ENCODE results near the gene LIF. TPM values are rescaled to one million over a fixed set of nuclear protein-coding genes. Genes with fewer than 3 reads are reported as not detected.

LIF gene
- total RNA-seq, 1 donor from 2014 or later = 6.9 TPM

DNA sequence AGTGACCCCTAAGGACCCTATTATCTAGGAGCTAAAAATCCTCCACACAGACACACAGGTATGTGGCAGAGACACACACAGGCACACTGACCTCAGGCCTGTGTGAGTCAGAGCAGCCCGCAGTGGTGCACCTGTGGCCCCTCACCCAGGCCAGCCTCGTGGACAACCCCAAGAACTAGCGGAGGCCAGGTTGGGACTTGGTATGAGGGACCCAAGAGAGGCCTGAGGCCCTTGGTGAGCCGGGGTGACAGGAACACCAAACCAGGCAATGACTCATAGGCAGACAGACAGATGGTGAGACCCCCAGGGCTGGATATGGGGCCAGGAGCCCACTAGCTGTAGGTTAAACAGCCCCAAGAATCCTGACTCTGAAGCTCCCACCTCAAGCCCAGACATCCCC lies 36.8 kb upstream of the LIF start:
- intact Hi-C loops (cut with DNase I) = no loop called here

DNA sequence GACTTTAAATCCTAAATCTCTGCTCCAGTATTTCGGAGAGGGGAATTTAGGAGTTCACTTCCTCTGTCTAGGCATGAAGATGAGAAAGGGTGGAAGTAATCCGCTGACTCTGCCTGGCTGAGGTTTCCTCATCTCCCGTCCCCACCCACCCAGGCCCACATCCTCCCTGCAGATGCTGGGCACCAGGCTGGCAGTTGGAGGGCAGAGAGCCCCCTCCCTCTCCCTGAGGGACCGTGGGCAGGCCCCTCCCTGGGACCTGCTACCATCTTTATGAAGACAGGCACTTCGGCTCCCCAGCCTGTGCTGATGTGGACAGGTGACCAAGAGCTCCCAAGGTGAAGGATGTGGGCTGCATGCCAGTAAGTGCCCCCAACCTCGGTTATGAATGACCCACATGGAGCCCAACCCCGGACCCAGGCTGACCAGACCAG lies 36.1 kb upstream of the LIF start:
- Histone ChIP-seq H3K4me1 (peaks cover 12% of the 10 kb centered on the region), H3K27me3 (no peaks in the 10 kb centered on the region), H3K36me3 (peaks cover 10% of the 10 kb centered on the region), H3K27ac (no peak overlapping the region), H3K9me3 (no peaks in the 10 kb centered on the region), H3K4me3 (no peak overlapping the region)
- no peak for ATAC-seq
- DNase-seq = no peak
- intact Hi-C loops (cut with DNase I) = no loop called here
- TF ChIP-seq, protein P1, sequence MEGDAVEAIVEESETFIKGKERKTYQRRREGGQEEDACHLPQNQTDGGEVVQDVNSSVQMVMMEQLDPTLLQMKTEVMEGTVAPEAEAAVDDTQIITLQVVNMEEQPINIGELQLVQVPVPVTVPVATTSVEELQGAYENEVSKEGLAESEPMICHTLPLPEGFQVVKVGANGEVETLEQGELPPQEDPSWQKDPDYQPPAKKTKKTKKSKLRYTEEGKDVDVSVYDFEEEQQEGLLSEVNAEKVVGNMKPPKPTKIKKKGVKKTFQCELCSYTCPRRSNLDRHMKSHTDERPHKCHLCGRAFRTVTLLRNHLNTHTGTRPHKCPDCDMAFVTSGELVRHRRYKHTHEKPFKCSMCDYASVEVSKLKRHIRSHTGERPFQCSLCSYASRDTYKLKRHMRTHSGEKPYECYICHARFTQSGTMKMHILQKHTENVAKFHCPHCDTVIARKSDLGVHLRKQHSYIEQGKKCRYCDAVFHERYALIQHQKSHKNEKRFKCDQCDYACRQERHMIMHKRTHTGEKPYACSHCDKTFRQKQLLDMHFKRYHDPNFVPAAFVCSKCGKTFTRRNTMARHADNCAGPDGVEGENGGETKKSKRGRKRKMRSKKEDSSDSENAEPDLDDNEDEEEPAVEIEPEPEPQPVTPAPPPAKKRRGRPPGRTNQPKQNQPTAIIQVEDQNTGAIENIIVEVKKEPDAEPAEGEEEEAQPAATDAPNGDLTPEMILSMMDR (IDR thresholded peaks at IDR 0.05) = no peak

More for the DNA sequence above, 36.8 kb upstream of the LIF start:
- Histone ChIP-seq H3K27ac (no peak overlapping the region), H3K36me3 (peaks cover 10% of the 10 kb centered on the region), H3K4me1 (peaks cover 12% of the 10 kb centered on the region), H3K27me3 (no peaks in the 10 kb centered on the region), H3K4me3 (no peak overlapping the region), H3K9me3 (no peaks in the 10 kb centered on the region)
- TF ChIP-seq, protein P1 (IDR thresholded peaks at IDR 0.05) = no peak
- DNase-seq (no peak), ATAC-seq (no peak)

DNA sequence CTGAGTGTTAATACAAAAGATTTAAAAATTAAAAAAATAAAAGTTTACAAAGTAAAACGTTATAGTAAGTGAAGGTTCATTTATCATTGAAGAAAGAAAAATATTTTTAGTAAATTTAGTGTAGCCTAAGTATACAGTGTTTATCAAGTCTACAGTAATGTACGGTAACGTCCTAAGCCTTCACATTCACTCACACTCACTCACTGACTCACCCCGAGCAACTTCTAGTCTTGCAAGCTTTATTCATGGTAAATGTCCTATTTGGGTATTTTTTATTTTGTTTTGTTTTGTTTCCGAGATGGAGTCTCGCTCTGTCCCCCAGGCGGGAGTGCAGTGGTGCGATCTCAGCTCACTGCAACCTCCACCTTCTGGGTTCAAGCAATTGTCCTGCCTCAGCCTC lies 33.9 kb upstream of the LIF start:
- TF ChIP-seq, protein P1 (IDR thresholded peaks at IDR 0.05) = no peak
- intact Hi-C loops (cut with DNase I) = no loop called here
- H3K4me1 ChIP-seq = peaks cover 17% of the 10 kb centered on the region
- peaks cover 10% of the 10 kb centered on the region for H3K36me3 ChIP-seq
- H3K27ac ChIP-seq = no peak overlapping the region
- H3K9me3 ChIP-seq = no peaks in the 10 kb centered on the region
- no peaks in the 10 kb centered on the region for H3K27me3 ChIP-seq
- no peak overlapping the region for H3K4me3 ChIP-seq
- no peak for ATAC-seq
- no peak for DNase-seq

DNA sequence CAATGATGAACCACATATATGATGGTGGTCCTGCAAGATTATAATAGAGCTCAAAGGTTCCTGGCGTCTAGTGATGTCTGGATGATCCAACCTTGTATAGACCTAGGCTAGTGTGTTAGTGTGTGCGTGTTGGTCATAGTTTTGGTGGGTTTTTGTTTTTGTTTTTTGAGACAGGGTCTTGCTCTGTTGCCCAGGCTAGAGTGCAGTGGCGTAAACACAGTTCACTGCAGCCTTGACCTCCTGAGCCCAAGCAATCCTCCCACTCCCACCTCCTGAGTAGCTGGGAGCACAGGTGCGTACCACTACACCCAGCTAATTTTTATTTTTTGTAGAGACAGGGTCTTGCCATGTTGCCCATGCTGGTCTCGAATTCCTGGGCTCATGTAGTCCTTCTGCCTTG lies 33.4 kb upstream of the LIF start:
- TF ChIP-seq, protein P1 (IDR thresholded peaks at IDR 0.05) = no peak
- Histone ChIP-seq H3K4me3 (no peak overlapping the region), H3K4me1 (peaks cover 17% of the 10 kb centered on the region), H3K36me3 (peaks cover 4% of the 10 kb centered on the region), H3K27ac (no peak overlapping the region), H3K27me3 (no peaks in the 10 kb centered on the region), H3K9me3 (no peaks in the 10 kb centered on the region)
- intact Hi-C loops (cut with DNase I) = no loop called here
- ATAC-seq = no peak
- DNase-seq = no peak

DNA sequence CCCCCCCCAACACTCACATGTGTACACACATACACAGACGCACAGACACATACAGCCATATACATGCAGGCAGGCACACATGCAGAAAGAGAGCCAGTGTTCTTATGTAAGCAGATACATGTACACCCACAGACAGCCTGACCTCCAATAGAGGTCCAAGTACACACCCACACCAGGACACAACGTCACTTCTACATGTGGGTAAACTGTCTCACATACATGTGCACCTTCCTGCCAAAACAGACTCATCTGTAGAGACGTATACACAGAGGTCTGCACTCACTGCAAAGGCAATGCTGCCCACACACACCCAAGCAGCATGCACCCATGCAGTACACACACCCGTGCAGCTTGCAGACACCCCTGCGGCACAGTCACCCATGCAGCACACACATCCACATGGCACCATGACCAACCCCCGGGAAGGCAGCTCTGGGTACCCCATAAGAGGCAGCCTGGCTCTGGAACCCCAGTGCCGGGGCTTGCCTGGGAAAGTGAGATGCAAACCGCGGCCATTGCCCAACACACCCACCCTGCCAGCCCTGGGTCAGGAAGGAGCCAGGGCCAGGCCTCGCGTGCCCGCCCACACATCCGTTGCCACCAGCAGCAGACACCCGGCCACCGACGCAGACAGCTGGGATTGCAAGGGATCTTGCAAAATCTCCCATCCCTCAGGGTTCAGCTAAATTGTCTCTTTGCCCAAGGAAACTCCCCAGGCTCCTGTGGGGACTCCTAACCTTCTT lies 32.7 kb upstream of the LIF start:
- no peaks in the 10 kb centered on the region for H3K36me3 ChIP-seq
- intact Hi-C loops (cut with DNase I) = no loop called here
- H3K4me3 ChIP-seq = no peak overlapping the region
- H3K27ac ChIP-seq = no peak overlapping the region
- ATAC-seq (peak; percentile 86), DNase-seq (peak; percentile 93)
- peaks cover 17% of the 10 kb centered on the region for H3K4me1 ChIP-seq
- H3K27me3 ChIP-seq = no peaks in the 10 kb centered on the region
- TF ChIP-seq, protein P1 (IDR thresholded peaks at IDR 0.05) = no peak
- H3K9me3 ChIP-seq = no peaks in the 10 kb centered on the region
